Iris pigment epithelial cell (primary cell): ENCODE results near the gene HAUS5.
A peak's percentile ranks its signal among the peaks of the same experiment; 100 is the strongest.

ENCODE experiments used
- DNase-seq: peaks from one replicate; pipeline ENCODE4 v3.0.0-alpha.2; 2011; ENCODE audit warnings: low read depth

The HAUS5 gene

GRCh38 chr19:35671818-35672217 lies 59.3 kb downstream of the HAUS5 start:
- DNase-seq: peak; percentile 45

GRCh38 chr19:35673121-35673804 lies 60.7 kb downstream of the HAUS5 start:
- DNase-seq: peak; percentile 77
